SU-DHL-6 (cell line): ENCODE data around the gene AGTRAP.

Experiments used
- H2AFZ ChIP-seq: fragments of 200-600 bp; sonication (generic); 2 replicates; pipeline ENCODE4 v1.6.1; 2014; ENCODE audit warnings: low read depth, mild to moderate bottlenecking, moderate library complexity, mixed read lengths, antibody characterized with exemption, low read length; ENCODE audit not compliant: severe bottlenecking
- H3F3A ChIP-seq: fragments of 200-600 bp; shearing (Covaris generic); 2 replicates; pipeline ENCODE4 v1.6.0; 2016; ENCODE audit warnings: antibody characterized with exemption, mild to moderate bottlenecking; ENCODE audit not compliant: insufficient read depth
- H3K27ac ChIP-seq: fragments of 200-600 bp; sonication (generic); 2 replicates; pipeline ENCODE4 v1.5.1; 2016; ENCODE audit warnings: low read depth, mild to moderate bottlenecking, low read length, moderate library complexity, mixed read lengths
- H3K27me3 ChIP-seq: fragments of 200-600 bp; sonication (generic), shearing (Covaris generic); 2 replicates; pipeline ENCODE4 v1.6.0; 2014; ENCODE audit warnings: mild to moderate bottlenecking, low read length
- H3K36me3 ChIP-seq: fragments of 200-600 bp; sonication (generic); 2 replicates; pipeline ENCODE4 v1.6.1; 2014; ENCODE audit warnings: mild to moderate bottlenecking, low read length, mixed read lengths
- H3K4me2 ChIP-seq: fragments of 300-600, 200-600 bp; shearing (Covaris generic), sonication (generic); 2 replicates; pipeline ENCODE4 v1.6.0; 2014; ENCODE audit warnings: low read length, low read depth, mild to moderate bottlenecking; ENCODE audit not compliant: poor library complexity, severe bottlenecking
- H3K4me3 ChIP-seq: fragments of 200-600 bp; sonication (generic); 2 replicates; pipeline ENCODE4 v1.5.1; 2014; ENCODE audit warnings: antibody characterized with exemption, low read length, mild to moderate bottlenecking, mixed read lengths; ENCODE audit not compliant: insufficient read depth, poor library complexity, severe bottlenecking
- H3K79me2 ChIP-seq: fragments of 200-600 bp; sonication (generic); 2 replicates; pipeline ENCODE4 v1.6.1; 2014; ENCODE audit warnings: mild to moderate bottlenecking, low read length, moderate library complexity; ENCODE audit not compliant: insufficient read depth
- H3K9ac ChIP-seq: fragments of 200-600 bp; sonication (generic); 2 replicates; pipeline ENCODE4 v1.7.0; 2014; ENCODE audit warnings: mild to moderate bottlenecking, low read length
- H3K9me2 ChIP-seq: fragments of 200-600 bp; sonication (generic); replicated peaks from 2 replicates; pipeline ENCODE4 v1.6.1; 2014; ENCODE audit warnings: low read length; ENCODE audit not compliant: insufficient read depth
- H3K9me3 ChIP-seq: fragments of 200-600 bp; sonication (generic); 2 replicates; pipeline ENCODE4 v1.6.1; 2014; ENCODE audit warnings: low read length, mixed read lengths; ENCODE audit not compliant: insufficient read depth
- H4K20me1 ChIP-seq: fragments of 200-600 bp; sonication (generic); 2 replicates; pipeline ENCODE4 v1.6.1; 2014; ENCODE audit warnings: low read depth, mild to moderate bottlenecking, antibody characterized with exemption, low read length, moderate library complexity, mixed read lengths
- EZH2phosphoT487 ChIP-seq: fragments of 200-600 bp; sonication (generic), shearing (Covaris generic); conservative IDR thresholded peaks from 2 replicates; pipeline ENCODE4 v1.6.1; 2018; ENCODE audit warnings: mild to moderate bottlenecking, antibody characterized with exemption, low read length, moderate library complexity, mixed read lengths
- TF ChIP-seq, protein P1 (sequence below): fragments of 200-600 bp; sonication (generic); IDR thresholded peaks from one replicate; pipeline ENCODE4 v1.5.1; 2017; ENCODE audit warnings: antibody characterized with exemption, mild to moderate bottlenecking, low read length, moderate library complexity; ENCODE audit not compliant: insufficient read depth, poor library complexity, severe bottlenecking

AGTRAP gene

DNA sequence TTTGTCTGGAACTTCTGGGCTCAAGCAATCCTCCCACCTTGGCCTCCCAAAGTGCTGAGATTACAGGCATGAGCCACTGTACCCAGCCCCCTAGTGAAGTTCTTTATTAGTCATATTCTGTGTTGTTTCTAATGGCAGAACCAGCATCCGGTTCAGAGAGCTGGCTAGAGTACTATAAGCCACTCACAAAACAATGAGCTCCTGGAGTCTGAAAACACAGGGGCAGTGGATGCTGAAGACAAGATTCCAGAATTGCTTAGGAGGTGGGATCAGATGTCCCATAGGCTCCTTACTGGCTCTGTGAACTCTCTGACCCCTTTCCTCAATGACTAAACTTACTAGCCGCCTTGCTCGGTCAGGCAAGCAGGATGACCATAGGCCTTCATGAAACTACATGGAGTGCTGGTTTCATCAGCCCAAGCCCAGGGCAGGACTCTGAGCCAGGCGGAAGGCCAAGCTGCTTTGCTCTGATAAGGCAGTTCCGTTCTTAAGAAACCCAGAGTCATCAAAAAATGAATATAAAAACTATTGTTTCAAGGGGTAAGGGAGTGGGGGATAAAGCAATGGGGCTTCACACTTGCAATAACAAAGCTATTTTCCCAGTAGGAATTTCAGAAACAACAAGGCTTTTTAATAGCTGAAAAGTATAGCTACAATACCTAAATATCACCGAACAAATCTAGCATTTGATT is 61.7 kb downstream of the AGTRAP start:
- TF ChIP-seq EZH2phosphoT487: no peak
- TF ChIP-seq, protein P1, sequence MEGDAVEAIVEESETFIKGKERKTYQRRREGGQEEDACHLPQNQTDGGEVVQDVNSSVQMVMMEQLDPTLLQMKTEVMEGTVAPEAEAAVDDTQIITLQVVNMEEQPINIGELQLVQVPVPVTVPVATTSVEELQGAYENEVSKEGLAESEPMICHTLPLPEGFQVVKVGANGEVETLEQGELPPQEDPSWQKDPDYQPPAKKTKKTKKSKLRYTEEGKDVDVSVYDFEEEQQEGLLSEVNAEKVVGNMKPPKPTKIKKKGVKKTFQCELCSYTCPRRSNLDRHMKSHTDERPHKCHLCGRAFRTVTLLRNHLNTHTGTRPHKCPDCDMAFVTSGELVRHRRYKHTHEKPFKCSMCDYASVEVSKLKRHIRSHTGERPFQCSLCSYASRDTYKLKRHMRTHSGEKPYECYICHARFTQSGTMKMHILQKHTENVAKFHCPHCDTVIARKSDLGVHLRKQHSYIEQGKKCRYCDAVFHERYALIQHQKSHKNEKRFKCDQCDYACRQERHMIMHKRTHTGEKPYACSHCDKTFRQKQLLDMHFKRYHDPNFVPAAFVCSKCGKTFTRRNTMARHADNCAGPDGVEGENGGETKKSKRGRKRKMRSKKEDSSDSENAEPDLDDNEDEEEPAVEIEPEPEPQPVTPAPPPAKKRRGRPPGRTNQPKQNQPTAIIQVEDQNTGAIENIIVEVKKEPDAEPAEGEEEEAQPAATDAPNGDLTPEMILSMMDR: no peak
- no peak overlapping the region for H3K4me2 ChIP-seq
- H3K79me2 ChIP-seq: no peaks in the 10 kb centered on the region
- no peaks in the 10 kb centered on the region for H3K27me3 ChIP-seq
- no peaks in the 10 kb centered on the region for H3F3A ChIP-seq
- peaks cover 3% of the 10 kb centered on the region; the same call in 1 of the 2 replicates for H3K36me3 ChIP-seq
- H3K27ac ChIP-seq: no peak overlapping the region
- no peak overlapping the region for H3K4me3 ChIP-seq
- no peaks in the 10 kb centered on the region for H3K9me2 ChIP-seq
- no peak overlapping the region for H2AFZ ChIP-seq
- H3K9me3 ChIP-seq: no peaks in the 10 kb centered on the region
- H3K9ac ChIP-seq: no peak overlapping the region
- no peaks in the 10 kb centered on the region for H4K20me1 ChIP-seq

- peaks cover 3% of the 10 kb centered on the region; the same call in 1 of the 2 replicates for H3K36me3 ChIP-seq
These were observed 63.2 kb downstream of the AGTRAP start for GRCh38 chr1:11799099-11799498.

DNA sequence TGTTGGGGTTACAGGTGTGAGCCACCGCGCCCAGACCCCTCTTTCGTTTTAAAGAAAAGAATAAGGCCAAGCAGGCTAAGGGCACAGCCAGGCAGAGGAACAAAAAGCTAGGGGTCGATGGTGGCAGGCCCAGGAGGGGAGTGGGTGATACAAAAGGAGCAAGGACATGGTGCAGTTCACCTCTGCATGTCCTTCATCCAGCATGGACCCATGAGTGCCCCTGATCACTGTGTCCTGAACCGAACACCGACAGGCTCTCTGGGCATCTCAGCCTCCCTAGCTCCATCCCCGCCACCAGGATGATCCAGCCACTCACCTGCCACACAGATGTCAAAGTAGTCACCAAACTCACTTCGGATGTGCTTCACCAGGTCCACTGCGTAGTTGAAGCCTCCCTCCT is 64.0 kb downstream of the AGTRAP start:
- Histone ChIP-seq H3K4me2 (no peak overlapping the region), H3K36me3 (peaks cover 3% of the 10 kb centered on the region; the same call in 1 of the 2 replicates), H3K27ac (no peak overlapping the region), H3K4me3 (no peak overlapping the region), H3F3A (peaks cover 7% of the 10 kb centered on the region), H4K20me1 (no peaks in the 10 kb centered on the region), H3K27me3 (no peaks in the 10 kb centered on the region), H3K79me2 (peaks cover 6% of the 10 kb centered on the region), H3K9ac (no peak overlapping the region), H3K9me3 (no peaks in the 10 kb centered on the region), H2AFZ (no peak overlapping the region), H3K9me2 (no peaks in the 10 kb centered on the region)
- TF ChIP-seq, protein P1: no peak
- TF ChIP-seq EZH2phosphoT487: no peak

More at GRCh38 chr1:11799099-11799498, 63.2 kb downstream of the AGTRAP start:
- H3K4me3 ChIP-seq: no peak overlapping the region
- no peak overlapping the region for H2AFZ ChIP-seq
- no peaks in the 10 kb centered on the region for H3K9me3 ChIP-seq
- no peaks in the 10 kb centered on the region for H3K27me3 ChIP-seq
- no peak overlapping the region for H3K27ac ChIP-seq
- no peaks in the 10 kb centered on the region; the same call in 1 of the 2 replicates for H3K79me2 ChIP-seq
- no peaks in the 10 kb centered on the region for H4K20me1 ChIP-seq
- H3K9ac ChIP-seq: no peak overlapping the region
- H3K4me2 ChIP-seq: no peak overlapping the region
- no peaks in the 10 kb centered on the region for H3F3A ChIP-seq
- TF ChIP-seq EZH2phosphoT487: no peak
- TF ChIP-seq, protein P1: no peak
- H3K9me2 ChIP-seq: no peaks in the 10 kb centered on the region
